SHP77 treated with DMSO at 0.1 percent for 48 hours (cell line): Measurements from ENCODE around the gene RENBP.

Experiments
- DNase-seq: peaks from one replicate; lab custom pipeline; 2025; lab: John Stamatoyannopoulos, UW

RENBP gene

GRCh38 chrX:153971124-153971449, 26.6 kb upstream of the RENBP start:
- DNase-seq: peak; percentile 10

GRCh38 chrX:153970357-153971123, 26.1 kb upstream of the RENBP start:
- DNase-seq: no peak

DNA sequence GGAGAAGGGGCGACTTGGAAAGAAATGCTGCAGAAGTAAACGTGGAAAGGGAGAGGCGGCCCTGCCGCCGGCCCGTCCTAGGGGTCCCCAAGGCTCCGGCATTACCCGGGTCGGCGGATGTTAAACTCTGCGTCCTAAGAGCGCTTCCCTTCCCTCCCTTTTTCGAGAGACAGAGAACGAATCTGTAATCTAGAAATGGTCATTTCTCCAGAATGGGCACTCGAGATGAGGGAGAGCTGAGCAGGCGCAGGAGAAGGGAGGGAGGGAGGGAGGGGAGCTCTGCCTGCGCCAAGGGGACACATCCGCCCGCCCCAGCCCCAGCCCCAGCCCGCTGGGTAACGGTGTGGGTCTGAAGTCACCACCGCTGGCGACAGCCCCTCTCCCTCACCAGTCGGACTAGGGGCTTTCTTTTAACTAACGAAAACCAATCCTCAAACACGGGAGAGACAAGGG, 25.5 kb upstream of the RENBP start:
- no peak for DNase-seq

DNA sequence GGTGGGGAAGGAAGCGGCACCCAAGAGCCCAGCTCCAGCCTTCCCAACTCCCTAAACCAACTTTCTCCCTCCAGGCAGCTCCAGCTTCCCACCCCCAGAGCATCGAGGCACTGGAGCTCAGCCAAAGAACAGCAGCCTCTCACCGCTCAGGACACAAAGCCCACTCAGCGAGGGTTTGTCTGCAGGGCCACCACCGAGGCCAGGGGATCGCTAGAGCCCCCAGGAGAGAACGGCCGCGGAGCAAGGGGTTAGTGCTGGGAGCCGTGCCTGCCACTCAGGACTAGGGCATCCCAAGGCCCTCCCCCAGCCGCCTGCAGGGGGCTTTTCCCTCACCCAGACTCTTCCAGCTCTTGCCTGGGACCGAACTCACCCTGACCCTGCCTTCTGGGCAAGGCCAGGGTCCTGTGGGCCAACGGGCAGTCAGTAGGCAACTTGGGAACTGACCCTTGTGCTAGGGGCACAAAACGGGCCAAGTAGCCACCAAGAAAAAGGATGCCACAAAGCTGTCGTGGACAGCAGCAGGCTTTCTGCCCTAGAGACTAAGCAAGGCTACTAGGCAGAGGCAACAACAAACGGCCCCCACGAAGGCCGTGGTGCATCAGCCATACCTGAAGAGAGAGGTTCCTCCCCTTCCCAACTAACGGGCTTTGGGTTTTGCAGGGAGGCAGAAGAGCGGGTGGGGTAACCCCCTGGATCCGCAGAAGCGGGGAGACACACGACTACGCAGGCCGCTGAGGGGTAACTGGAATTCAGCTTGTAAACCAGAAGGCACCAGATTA, 24.9 kb upstream of the RENBP start:
- no peak for DNase-seq

GRCh38 chrX:153968754-153969124, 24.3 kb upstream of the RENBP start:
- no peak for DNase-seq

- no peak for DNase-seq
Measured at GRCh38 chrX:153968255-153968654, 23.8 kb upstream of the RENBP start.

DNA sequence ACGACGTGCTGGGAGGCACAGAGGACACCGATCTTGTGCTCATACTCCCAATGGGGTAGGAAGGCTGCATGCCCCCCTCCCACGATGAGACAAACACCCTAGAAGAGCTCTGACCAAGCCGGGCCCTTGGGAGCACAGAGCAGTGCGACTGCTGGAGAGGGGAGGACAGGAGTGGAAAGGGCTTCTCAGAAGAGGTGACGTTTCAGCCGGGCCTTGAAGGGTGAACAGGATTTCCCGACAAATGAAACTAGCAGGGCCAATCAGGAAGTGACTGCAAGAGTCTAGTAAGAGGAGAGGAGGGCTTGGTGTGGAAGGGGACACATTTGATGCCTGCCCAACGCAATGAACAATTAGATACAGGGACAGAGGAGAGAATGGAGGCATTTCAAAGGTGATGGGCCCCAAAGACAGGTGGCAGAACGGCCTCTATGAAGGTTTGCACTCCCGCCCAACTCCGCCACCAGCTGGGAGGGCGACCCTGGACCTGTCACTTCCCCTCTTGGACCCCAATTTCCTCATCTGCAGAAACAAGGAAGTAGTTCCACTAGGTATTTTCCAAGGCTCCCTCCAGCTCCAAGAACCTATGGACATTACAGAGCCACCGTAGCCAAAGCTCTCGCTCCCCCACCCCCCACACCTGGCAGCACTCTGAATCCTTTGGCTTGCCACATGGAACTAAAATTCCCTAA, 23.2 kb upstream of the RENBP start:
- no peak for DNase-seq

DNA sequence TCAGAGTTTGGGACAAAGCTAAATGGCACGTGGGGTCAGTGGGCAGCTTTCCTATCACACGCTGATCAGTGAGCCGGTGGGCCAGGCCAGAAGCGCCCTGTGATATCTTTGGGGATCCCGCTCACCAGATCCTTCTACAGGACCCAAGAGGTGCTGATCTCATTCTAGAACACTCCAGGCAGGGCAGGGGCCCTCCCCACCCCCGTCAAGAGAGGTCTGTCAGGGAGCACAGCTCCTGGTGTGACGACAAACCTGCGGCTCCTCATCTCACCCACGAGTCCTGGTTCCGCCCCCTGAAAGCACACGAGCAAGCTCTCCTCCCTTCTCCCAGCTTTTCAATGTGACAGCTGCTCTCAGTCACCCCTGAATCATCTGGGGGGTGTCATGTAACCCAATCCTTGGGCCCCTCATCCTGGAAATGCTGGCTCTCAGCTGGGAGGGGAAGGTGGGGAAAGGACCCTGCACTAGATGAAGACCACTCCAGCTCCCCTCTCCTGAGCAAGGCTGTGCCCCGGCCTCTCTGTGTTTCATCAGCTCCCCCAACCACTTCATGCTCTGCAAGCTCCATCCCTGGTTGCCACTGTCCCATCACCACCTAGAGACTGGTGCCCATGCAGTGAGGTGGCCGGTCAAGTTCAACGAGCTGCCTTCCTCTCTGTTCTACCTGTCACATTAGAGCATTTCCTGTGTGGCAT, 22.5 kb upstream of the RENBP start:
- no peak for DNase-seq

- DNase-seq: no peak
Measured at GRCh38 chrX:153966283-153966688, 21.8 kb upstream of the RENBP start.

- no peak for DNase-seq
Measured at GRCh38 chrX:153965406-153965805, 21.0 kb upstream of the RENBP start.

DNA sequence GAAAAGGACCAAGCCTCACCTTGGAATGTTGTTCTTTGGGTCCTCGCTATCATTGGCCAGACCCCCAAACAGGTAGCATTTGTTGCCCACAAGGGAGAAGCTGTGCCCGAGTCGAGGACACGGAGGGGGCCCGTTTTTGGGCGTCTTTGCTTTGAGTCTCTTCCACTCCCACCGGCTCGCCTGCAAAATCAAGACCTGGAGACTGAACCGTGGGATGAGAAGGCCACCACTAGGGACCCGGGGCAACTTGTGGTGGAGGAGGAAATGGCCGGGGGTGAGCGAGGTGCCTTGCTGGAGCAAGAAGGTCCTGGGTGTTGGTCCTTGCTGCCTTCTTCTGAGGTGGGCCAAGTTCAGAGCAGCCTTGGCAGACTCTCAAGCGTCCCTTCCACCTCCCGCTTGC, 19.7 kb upstream of the RENBP start:
- no peak for DNase-seq

- DNase-seq: no peak
Measured at GRCh38 chrX:153963546-153963945, 19.1 kb upstream of the RENBP start.

DNA sequence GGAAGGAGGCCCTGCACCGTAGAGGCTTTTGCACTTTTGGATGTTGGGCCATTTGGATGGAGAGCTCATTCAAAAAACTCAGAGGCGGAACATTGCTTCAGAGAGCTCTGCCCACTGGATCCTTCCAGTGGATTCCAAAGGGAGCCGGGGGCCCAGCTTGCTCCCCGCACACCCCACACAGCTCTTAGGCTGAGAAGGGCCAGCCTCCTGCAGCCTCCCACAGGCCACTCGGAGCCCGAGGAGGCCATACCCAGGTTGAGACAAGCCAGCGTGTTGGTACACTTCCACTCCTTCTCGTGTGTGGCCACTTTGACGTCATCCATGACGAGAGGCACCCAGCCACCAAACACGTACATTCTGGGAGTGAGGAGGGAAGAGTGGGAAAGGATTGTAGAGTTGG, 16.8 kb upstream of the RENBP start:
- no peak for DNase-seq

DNA sequence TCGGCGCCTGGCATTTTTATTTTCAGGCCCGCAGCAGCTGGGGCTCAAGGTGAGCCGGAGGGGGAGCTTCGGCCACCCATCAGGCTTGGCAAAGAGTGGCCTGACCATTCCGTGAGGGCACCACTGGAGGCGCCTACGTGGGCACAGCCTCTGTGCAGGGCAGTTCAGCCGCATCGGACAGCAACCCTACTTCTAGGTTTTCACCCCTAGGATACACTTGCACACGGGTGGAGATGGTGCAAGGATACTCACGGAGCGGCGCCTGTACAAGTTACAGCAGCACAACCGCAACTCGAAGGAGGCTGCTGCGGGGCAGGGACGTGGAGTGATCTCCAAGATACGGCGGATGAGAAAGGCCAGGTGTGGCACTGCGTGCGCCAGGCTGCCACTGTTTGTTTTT, 16.3 kb upstream of the RENBP start:
- no peak for DNase-seq

DNA sequence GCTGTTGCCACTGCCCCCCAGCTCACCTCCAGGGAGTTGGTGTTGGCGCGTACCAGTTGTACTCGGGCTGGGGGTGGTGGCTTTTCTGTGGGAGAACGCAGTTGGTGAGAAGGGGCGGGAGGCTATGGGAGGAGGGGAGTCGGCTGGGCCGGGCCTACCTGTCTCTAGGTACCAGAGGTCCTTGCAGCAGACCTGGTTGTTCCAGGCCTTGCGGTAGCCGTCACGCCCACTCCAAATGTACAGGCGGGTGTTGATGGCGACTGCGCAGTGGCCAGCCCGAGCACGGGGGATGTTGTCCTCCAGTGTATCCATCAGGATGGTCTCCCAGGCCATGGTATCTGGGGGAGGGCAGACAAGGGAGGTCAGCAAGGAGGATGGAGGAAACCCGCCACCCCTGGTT, 15.6 kb upstream of the RENBP start:
- no peak for DNase-seq

GRCh38 chrX:153959649-153960048, 15.2 kb upstream of the RENBP start:
- DNase-seq: no peak

GRCh38 chrX:153958605-153959004, 14.2 kb upstream of the RENBP start:
- no peak for DNase-seq

GRCh38 chrX:153957224-153957623, 12.8 kb upstream of the RENBP start:
- DNase-seq: no peak

DNA sequence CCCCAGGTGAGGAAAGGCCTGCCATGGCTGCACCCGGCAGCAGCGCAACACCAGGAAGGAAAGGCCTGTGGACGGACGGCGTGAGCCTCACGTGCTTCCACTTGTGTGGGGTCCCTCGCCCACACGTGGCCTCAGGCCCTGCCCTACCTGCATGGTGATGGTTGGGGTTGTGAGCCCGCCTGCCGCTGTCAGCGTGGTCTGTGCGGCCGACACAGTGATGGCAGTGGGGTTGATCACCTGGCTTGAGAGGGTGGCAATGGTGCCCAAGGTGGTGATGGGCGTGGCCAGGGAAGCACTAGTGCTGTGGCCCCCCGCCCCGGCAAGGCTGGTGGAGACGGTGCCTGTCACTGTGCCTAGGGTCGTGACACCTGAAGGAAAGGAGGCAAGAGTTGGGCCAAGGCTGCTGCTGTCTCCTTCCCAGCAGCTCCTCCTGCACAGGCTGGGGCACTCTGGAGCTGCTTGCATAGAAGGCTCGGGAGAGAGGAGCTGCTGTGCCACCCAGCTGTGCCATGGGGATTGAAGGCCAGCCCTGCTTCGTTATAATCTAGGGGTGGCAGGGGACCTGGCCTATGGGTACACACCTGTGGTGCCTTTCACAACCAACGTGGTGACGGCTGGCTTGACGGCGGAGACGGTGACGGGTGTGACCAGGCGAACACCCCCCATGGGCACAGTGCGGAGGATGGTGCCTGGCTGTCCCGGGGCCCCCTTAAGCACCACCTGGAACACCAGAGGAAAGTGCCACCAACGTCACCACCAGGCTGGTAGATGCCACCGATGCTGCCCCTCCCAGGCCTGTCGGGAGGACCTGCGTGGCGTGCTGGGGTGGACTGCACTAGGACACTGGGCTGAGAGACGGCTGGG, 11.8 kb upstream of the RENBP start:
- no peak for DNase-seq

- no peak for DNase-seq
Measured at GRCh38 chrX:153955228-153955732, 10.8 kb upstream of the RENBP start.

DNA sequence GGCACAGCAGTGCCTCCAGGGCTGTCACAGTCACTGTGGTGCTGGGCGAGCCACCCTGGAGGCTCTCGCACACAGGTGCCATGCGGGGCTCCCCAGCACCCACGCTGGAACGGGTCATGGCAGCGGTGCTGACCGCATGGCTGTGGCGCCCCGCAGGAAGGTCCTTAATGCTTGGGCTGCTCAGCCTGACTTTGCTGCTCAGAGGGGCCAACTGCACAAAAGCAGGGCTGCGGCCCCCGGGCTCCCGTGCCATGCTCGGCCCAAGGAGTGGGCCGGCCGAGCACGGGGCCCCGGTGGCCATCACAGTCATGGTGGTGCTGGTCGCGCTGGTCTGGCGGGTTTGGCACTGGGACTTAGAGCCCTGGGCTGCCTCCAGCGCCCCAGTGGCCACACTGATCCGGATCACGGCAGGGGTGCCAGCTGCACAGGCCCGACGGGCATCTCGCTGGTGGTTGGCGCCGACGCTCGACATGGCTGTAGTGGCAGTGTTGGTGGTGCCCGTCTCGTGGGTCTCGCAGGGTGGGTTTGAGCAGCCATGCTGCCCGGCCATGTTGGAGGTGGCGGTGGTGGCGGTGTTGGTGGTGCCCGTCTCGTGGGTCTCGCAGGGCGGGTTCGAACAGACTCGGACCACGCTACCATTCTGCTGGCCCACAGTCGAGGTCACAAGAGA, 10.2 kb upstream of the RENBP start:
- DNase-seq: no peak
